NCI-H345 treated with DMSO at 0.1 percent for 48 hours (cell line): Measurements from ENCODE around the gene GPR158.

Experiments used
- DNase-seq: peaks from one replicate; lab custom pipeline; 2025; ENCODE audit not compliant: unreplicated experiment; lab: John Stamatoyannopoulos, UW

The GPR158 gene

DNA sequence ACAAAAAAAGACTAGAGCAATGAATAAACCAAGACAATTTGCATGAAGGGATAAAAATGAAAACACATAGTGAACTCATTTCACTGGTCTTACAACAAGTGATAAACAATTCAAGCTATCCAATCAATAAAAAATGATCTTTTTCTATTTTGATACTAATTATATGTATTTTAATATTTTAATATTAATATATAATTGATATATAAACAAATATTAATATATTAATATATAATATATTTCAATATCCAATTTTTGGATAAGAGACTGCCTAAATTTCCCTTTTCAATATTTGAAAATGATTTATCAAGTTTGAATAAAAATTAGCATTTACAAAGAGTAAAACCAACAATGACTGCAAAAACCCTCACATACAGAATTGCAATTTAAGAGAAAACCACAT is 317.9 kb downstream of the GPR158 start:
- no peak for DNase-seq

DNA sequence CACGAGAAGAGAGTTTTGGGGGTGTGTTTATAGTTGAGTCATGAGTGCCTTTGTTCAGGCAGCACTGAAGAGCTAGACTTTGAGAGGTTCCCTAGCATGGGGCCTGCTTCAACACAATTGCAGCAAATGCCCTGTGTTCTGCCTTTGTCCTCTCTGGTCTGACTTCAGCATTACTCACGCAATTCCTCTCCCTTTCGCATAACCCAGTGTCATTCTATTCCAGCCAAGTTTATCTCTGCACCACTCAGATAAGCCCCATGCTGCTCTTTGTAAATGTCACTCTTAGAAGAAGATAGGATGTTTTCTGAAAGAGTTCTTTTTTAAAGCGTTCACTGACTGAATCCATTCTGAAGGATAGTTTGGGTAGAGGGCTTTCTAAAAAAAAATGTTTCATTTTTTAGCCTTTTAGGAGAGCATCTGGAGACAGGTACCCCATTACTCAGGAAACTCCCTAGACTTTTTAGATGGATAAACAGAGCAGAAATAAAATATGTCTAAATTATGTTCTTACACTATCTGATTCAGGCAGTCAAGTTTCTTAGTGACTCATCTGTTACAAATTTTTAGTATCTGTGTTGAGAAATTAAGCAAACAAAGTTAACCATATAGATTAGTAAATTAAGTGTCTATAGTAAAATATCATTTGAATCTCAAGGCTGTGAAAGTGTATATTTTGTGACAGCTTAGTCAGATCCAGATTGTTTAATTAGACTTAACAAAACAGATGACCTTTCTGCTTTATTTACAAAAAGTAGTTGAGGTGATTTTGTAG is 318.5 kb downstream of the GPR158 start:
- DNase-seq = peak; percentile 59

DNA sequence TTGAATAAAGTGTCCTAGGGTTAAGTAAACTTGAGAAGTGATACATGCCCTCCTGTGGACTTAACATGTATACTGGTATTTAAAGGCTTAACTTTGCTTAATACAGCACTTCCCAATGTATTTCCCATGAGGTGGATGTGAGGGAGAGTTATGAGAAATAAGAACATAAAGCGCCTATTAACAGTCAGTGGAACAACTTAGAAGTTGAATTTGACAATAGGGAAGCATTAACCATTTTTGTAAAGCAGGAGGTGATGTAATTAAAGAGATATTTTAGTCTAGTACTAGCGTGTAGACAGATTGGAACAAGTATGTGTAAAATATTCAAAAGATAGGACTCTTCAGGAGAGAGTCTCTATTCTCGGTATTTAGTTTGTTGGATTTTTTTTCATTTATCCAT is 322.4 kb downstream of the GPR158 start:
- DNase-seq = no peak

DNA sequence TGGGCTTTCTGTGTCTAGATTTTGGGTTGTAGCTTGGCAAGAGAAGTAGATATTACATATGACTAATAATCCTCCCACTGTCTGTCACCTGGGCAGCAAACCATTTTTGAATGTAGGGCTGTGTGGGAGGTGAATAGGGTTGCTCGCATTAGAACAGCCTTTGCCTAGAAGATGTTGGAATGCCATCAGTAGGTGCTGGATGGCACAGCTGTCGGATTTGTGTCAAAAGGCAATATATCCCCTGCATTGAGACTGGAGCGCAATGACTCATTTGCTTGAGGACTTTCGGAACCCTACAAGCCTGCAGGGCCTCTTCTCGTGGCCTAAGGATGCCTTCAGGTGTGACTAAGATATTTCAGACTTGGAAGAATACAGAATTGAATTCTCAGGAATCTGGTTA is 323.8 kb downstream of the GPR158 start:
- DNase-seq = no peak

DNA sequence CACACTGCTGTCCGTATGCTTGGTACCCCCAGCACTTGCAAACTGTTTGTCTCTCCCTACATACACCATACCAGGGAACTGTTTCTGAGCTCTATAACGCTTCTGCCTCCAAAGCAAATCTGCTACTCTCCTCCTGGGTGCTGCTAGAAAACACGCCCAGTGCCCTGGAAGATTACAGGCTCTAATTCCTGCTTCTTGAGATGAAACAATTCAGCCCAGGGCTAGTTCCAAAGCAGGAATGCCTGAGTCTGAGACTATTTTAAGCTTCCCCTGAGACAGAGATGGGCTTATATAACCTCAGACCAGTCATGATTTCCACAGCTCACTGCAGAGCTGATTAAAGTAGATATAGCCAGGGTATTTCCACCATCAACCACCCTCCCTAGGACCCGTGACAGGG is 327.1 kb downstream of the GPR158 start:
- DNase-seq = no peak

DNA sequence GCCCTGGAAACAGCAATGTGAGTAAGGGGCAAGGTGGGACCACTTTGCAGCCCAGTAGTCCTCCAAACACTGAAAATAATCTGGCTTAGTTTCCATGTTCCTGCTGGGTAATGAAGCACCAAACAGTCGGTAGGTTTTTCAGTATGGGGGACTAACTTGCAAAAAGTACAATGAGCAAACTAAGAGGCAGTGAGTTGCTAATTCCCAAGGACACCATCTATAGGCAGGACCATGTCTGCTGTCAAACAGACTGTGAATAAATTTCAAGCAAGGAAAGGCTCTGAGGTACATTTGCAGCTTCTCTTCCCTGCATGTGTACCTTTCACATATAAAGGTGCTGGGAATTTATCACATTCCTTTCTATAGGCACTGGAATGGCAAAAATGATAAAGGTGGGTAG is 327.7 kb downstream of the GPR158 start:
- no peak for DNase-seq

DNA sequence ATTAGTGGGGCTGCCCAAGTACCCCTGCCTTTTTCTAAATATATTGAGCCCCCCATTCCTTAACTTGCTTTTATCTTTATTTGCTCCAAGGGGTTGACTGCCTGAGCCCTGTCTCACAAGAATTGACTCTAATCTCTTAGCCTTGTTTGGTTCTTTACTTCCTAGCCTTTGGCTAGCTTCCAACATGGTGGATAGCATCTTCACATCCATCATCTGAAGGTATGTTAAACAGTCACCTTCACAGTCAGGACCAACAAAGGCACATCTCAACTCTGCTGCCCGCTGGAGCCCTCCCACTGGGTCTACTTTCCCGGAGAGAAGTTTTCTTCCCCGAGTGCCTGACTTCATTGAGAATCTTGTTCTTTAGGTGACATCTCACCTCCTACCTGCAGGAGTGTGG is 329.5 kb downstream of the GPR158 start:
- no peak for DNase-seq

DNA sequence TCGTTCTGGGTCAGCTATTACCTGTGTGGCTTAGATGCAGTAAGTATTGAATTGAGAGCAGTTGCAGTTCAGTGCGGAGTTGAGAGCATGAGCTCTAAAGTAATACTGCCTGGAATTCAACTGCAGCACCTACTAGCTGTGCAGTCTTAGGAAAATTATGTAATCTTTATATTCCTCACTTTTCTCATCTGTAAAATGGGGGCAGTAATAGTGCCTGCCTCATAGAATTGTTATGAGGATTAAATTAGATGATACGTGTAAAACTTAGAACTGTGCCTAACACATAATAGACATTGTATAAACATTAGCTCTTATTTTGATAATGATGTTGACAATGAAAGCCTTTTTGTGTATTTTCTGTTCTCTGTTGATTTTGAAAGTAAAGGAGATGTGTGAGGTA is 330.0 kb downstream of the GPR158 start:
- no peak for DNase-seq

DNA sequence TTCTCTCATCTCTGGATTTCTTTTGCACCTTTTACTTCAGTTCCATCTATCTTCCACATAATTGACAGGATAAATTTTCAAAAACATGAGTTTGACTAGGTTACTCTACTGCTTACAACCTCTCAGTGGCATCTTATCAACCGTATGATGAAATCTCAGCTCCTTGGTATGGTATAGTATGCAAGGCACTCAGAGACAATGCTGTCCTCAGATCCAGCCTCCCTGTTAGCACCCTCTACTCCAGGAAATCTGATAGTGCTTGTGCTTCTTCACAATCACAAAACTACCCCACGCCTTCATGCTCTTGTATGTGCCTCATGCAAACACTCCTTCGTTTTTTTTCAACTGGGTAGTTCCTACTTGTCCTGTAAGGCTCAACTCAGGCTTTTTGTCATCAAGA is 330.7 kb downstream of the GPR158 start:
- no peak for DNase-seq

DNA sequence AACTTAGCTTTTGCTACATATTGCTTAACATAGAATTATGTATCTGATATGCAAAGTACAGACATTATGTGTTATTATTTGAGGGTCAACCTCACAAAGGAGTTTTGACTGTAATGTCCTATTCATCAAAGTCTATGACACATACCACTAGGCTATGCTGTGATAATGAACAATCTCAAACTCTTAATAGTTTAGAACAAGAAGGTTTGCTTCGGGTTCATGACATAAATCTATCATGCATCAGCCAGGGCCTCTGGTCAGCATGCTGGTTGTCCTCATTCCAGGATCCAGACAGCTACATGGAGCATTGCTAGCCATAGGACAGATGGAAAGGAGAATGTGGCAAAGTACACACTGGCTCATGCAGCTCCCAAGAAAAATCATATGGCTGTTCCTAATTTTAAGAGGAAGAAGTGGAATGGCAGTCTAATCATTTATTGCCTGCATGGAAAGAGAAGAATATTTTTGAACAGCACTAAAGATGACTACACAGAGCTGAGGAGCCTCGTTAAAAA is 332.1 kb downstream of the GPR158 start:
- no peak for DNase-seq

DNA sequence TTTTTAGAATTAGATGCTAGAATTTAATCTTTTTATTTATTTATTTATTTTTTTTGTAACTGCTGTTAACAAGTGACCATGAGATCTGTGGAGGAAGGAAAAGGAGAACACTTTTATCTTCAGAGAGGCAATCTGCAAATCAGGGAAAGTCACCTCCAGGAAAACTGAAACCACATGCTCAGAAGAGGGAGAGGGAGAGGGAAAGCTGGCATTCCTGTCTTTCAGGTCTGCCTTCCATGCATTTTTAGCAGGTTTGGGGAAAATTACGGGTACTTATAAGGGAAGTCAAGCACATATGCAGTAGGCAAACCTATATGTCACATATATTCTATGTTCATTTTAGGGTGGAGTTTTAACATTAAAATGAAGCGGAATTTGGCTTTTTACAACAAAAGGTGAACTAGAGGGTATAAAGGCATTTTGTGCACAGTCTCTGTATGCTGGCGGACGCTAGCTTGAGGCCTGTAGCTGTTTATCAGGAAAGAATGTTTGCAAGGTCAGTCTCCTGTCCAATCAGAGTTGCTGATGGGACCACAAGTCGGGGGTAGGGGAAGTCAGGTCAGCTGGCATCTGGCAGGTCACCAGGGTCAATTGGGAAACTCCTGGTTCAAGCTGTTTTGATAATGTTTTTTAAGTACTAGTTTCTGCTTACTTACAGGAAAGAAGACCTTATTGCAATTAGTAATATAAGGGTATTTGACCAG is 333.5 kb downstream of the GPR158 start:
- DNase-seq = no peak

DNA sequence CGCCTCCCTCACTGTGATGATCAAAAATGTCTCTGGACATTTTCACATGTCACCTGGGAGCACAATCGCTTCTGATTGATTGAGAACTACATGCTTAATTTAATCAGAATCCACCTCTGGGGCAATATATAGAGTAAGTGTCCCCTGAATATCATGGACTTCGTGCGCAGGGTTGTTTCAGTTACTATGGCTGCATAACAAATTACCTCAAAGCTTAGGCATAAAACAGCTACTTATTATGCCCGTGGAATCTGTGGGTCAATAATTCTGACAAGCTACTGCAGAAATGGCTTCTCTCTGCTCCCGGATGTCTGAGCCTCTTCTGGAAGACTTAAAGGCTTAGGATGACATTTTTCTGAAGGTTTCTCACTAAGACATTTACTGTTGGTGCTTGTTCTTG is 334.4 kb downstream of the GPR158 start:
- no peak for DNase-seq

DNA sequence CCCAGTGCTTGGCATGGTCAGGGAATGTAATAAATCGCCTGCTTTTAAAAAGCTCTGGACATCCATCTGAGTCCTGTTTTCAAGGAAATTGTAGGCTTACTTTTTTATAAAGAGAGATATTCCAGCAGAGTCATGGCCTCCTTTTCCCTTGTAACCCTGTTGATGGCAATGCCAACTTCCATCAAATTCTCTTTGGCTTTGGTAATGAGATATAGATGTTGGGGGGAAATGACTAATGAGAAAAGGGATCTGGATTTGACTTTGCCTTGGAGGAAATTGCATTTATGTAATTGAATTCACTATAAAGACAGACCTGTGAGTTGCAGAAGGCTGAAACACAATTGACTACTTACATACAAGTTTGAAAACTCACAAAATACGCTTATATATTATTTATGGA is 347.5 kb downstream of the GPR158 start:
- DNase-seq = no peak

DNA sequence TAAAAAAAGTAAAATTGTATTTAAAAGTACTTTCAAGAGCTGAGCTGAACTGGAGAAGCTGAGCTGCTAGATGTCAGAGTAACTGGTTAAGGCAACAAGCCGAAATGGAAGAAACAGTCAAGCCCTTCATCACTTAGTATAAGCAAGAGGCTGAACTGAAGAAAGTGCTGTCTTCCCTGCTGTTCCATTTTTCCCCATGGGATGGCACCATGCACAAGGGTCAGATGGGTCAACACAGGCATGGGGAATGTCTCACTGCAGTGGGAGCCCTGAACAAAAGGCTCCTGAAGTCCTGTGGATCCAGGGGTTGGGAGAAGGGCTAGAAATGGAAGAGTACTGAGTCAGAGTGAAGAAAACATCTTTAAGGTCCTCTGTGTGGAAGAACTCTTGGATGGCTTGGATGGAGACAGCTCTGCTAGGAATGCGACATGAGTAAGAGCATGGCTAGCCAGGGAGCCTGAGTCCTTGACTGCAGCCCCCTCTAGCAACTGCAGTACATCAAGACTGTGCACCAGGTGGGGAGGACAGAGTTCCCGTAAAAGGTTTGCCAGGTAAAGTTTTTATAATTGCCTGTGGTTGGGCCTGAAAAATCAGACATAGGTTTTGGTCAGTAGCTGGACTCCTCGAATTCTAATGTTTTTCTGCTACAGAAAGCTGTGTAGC is 348.3 kb downstream of the GPR158 start:
- DNase-seq = no peak

DNA sequence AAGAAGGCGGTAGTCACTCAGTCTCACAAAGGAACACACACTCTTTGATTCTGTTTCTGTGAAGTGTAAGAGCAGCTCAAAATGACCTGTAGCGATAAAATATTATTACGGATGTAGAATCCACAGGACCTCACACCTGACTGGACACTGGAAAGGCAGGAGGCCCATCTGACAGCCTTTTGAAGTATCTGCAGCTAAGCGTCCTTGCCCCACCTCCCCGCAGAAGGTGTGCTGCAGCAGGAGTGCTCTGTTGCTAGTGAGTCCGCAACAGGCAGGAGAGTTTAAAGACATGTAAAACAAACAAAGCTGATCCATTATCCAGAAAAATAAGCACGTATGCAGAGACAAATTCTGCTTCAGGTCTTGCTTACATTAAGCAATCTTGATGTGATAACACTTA is 355.5 kb downstream of the GPR158 start:
- no peak for DNase-seq

DNA sequence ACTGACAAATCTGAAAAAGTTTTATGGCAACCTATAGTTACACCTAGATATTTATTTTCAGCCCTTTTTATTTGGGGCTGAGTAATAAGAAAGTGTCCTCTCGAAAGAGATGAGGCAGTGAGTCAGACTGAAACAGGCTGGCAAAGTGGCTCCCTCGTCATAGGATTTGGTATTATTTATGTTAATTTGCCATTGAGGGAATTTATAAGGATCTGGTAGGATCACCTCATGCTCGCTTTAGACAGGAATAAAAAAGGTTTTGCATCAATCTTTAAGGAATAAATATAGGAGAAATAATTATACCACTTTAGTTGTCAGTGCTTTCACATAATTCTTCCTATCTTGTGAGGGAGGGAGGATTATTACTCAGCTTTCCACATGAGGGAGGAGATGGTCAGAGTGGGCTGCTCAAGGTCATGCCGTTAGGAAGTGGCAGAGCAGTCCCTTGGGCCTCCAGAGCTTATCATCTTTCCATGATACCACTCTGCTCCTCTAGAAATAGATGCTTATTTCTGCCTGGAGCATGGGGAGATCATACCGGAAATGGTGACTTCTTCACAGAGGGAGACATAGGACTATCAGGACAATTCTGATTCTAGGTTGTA is 356.8 kb downstream of the GPR158 start:
- no peak for DNase-seq

DNA sequence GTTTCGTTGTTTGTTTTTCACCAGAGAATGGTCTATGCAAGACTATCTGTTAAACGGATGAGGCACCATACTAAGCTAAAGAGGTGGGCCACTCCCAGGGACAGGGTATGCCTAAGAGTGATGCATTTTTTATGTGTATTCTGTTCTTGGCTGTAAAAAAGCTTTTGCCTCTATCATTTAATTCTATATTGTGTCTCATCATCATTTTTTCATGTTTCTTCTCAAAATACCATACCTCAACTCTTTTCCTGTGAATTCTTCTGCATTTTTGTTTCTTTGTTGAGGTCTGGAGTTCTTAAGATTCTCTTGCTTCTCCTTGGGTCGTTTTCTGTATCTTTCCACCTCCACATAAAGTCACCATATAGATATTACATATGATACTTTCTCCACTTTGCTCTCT is 357.4 kb downstream of the GPR158 start:
- no peak for DNase-seq

DNA sequence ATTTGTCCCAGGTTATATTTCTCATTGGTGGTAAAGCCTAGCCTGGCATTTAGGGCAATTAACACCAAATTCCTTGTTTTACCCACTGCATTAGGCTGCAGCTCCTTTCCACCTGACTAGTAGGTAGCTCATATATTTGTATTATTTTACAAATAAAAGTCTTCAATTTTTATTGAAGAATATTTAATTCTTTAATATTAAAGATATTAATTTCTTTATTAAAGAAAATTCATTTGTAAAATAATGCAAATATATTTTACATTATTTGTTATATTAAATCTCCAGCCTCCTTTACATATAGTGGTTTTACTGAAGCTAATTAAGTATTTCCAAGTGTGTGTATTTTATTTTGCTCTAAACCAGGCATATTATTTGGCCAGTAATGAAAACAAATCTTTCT is 361.2 kb downstream of the GPR158 start:
- no peak for DNase-seq

DNA sequence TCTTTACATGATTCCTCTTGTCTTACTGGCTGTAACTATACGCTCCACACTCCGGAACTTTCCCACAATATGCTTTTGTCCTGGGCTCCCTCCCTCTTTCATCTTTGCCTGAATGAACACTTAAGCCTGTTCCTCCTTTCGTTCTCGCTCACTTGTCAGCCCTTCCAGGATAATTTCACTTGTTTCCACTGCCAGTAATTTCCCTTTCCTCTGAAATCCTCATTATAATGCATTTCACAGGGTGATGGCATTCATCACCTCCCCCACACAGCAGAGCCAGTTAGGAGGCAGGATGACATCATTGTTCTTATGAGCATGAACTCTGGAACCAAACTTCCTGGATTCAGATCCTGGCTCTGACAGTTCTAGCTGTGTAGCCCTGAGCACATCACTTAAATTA is 372.6 kb downstream of the GPR158 start:
- no peak for DNase-seq

DNA sequence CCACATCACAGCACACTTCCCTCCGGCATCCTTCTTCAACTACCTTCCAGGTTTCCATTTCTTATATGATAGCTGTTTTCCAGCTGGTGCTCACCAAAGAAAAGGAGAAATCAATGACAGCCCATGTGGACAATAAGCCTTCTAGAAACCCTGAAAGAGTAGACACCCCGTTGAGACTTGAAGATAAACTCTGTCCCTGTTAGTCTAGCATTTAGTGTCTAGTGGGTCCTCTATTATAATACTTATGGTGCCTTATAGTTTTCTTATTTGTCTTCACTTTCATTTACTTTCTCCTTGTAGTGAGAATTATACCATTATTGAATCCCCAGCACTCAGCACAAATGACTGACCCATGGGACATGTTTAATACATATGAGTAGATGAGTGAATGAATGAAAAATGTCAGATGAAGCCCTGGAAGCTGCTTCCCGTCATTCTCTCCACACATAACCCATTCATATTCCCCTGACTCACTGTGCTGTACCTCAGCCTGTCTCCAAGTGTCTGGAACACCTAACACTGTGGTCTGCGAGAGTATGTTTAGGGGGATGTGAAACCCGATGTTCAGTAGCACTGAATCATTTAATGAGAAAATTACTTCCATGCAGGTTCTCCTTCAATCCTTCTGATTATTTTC is 377.6 kb downstream of the GPR158 start:
- no peak for DNase-seq

DNA sequence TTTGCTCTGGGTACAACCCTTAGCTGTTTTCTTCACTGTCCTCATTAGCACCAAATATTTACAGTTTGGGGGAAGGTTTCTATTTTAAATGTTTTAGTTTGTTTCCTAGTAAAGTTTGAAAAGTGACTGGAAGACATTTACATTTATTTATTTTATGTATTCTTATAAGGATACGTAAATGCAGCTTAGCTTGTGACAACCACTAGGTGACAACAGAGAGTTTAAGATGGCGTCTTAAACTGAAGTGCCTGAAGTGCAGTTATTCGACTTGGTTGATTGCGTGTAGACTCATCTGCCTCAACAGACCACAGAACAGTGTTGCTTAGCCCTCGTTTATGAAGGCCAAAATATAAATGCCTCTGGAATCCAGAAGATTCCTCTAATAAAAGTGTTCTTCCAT is 381.1 kb downstream of the GPR158 start:
- DNase-seq = no peak
